ENCODE results near the gene CD207.

Gene CD207

GRCh38 chr2:70793450-70793849 lies 42.2 kb downstream of the CD207 start:
- no peak for DNase-seq (ENCODE audit: low read depth)

- DNase-seq (ENCODE audit: low read depth): no peak
These were observed 45.3 kb downstream of the CD207 start, which contains the start of gene FIGLA for GRCh38 chr2:70790136-70790828. Gene FIGLA (minus strand): TSS chr2:70790643. CDS start chr2:70790638, 5 bp downstream.

GRCh38 chr2:70789304-70790135 lies 46.1 kb downstream of the CD207 start:
- DNase-seq (ENCODE audit: low read depth): no peak

GRCh38 chr2:70785137-70785911 lies 50.3 kb downstream of the CD207 start:
- DNase-seq (ENCODE audit: low read depth): no peak

- DNase-seq (ENCODE audit: low read depth): no peak
These were observed 51.3 kb downstream of the CD207 start for GRCh38 chr2:70784320-70784719.

Data from activated T-helper 1 cell treated with Interleukin-2 at 50 U/mL for 16 hours (primary cell).